Measurements from ENCODE around the gene DNAJC17.

DNAJC17 gene

GRCh38 chr15:40789999-40790398 lies 17.3 kb downstream of the DNAJC17 start:
- CTCF ChIA-PET = interaction anchor here (0.7 to 1.8 kb wide), 4 partner anchors 8 to 616 kb away, joined by 3 to 9 read pairs (median 3); no protein-coding TSS in a partner anchor
- TF ChIP-seq, protein P1, sequence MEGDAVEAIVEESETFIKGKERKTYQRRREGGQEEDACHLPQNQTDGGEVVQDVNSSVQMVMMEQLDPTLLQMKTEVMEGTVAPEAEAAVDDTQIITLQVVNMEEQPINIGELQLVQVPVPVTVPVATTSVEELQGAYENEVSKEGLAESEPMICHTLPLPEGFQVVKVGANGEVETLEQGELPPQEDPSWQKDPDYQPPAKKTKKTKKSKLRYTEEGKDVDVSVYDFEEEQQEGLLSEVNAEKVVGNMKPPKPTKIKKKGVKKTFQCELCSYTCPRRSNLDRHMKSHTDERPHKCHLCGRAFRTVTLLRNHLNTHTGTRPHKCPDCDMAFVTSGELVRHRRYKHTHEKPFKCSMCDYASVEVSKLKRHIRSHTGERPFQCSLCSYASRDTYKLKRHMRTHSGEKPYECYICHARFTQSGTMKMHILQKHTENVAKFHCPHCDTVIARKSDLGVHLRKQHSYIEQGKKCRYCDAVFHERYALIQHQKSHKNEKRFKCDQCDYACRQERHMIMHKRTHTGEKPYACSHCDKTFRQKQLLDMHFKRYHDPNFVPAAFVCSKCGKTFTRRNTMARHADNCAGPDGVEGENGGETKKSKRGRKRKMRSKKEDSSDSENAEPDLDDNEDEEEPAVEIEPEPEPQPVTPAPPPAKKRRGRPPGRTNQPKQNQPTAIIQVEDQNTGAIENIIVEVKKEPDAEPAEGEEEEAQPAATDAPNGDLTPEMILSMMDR (IDR thresholded peaks at IDR 0.05; ENCODE audit: control extremely low read depth, extremely low read depth, low read depth, missing control alignments) = no peak
- POLR2A ChIA-PET = no interaction called here
- DNase-seq (ENCODE audit: extremely low spot score) = no peak

DNA sequence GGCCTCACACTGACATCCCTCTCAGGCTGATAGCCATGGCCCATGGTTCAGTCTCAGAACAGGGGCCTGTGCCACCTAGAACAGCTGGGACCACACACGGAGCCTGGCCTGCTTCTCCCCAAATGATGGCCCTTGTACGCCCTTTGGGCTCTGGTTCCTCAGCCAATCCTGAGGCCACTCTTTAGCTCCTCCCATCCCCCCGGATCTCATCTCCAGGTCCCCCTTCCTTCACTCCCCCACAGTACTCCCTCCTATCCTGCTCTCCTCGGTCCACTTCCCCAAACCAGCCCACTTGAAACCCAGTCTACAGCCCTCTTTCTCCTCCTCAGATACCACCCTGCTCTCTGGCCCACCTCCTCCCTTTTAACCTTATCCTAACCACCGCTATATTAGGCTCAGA lies 18.2 kb downstream of the DNAJC17 start:
- TF ChIP-seq, protein P1 (IDR thresholded peaks at IDR 0.05; ENCODE audit: control extremely low read depth, extremely low read depth, low read depth, missing control alignments) = no peak
- no peak for DNase-seq (ENCODE audit: extremely low spot score)
- ChIA-PET POLR2A (no interaction called here), CTCF (interaction anchor here (1.3 to 1.4 kb wide), 2 partner anchors 70 to 111 kb away, joined by 3 to 5 read pairs; no protein-coding TSS in a partner anchor)

- POLR2A ChIA-PET = no interaction called here
- no peak for DNase-seq (ENCODE audit: extremely low spot score)
- CTCF ChIA-PET = interaction anchor here (1.3 to 3.3 kb wide), 4 partner anchors 9 to 199 kb away, joined by 4 to 11 read pairs (median 4); partner anchors contain the start of gene VPS18
- TF ChIP-seq, protein P1 (IDR thresholded peaks at IDR 0.05; ENCODE audit: control extremely low read depth, extremely low read depth, low read depth, missing control alignments) = no peak
These were observed 19.3 kb downstream of the DNAJC17 start for GRCh38 chr15:40787991-40788390.

GRCh38 chr15:40787344-40787841 lies 19.9 kb downstream of the DNAJC17 start:
- ChIA-PET POLR2A (no interaction called here), CTCF (interaction anchor here (1.3 to 3.3 kb wide), 4 partner anchors 10 to 198 kb away, joined by 4 to 11 read pairs (median 7); partner anchors contain the start of gene VPS18)
- TF ChIP-seq, protein P1 (IDR thresholded peaks at IDR 0.05; ENCODE audit: control extremely low read depth, extremely low read depth, low read depth, missing control alignments) = no peak
- DNase-seq (ENCODE audit: extremely low spot score) = no peak

DNA sequence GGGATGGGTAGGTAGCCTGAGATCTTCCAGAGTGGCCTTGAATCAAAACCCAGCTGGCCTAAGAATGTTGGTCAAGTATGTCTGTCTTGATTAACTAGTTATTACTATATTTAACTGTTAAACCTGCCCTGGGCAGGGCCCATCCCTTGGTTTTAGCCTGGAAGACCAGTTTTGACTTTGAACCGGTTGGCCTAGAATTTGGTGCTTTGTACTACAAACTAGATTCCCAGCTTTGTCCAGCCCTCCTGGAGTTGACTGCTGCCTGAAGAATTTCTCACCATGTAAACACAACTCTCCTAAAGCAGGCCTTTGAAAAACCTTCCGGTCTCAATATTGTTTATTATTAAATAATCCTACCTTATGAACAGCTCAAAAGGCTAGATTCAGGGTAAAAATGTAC lies 21.5 kb downstream of the DNAJC17 start:
- DNase-seq (ENCODE audit: extremely low spot score) = no peak
- ChIA-PET CTCF (interaction anchor here (0.8 to 3.3 kb wide), 8 partner anchors 11 to 196 kb away, joined by 3 to 11 read pairs (median 4); partner anchors contain the start of genes VPS18 and ZFYVE19), POLR2A (no interaction called here)
- TF ChIP-seq, protein P1 (IDR thresholded peaks at IDR 0.05; ENCODE audit: control extremely low read depth, extremely low read depth, low read depth, missing control alignments) = no peak

- ChIA-PET POLR2A (no interaction called here), CTCF (interaction anchor here (0.7 to 3.3 kb wide), 11 partner anchors 12 to 196 kb away, joined by 3 to 11 read pairs (median 4); partner anchors contain the start of genes VPS18 and ZFYVE19)
- TF ChIP-seq, protein P1 (IDR thresholded peaks at IDR 0.05; ENCODE audit: control extremely low read depth, extremely low read depth, low read depth, missing control alignments) = no peak
- DNase-seq (ENCODE audit: extremely low spot score) = no peak
These were observed 22.1 kb downstream of the DNAJC17 start for GRCh38 chr15:40785164-40785563.

All from GM10248 (cell line).